Mammary epithelial cell (primary cell): ENCODE data around the gene CLSTN3.

Experiments
- CTCF ChIP-seq, 2 donors: IDR thresholded peaks in 1 of 2; conservative IDR thresholded peaks in 1 of 2; 2 replicates each; pipeline ENCODE4 v1.5.1; 2011 to 2012; ENCODE audit warnings: inconsistent platforms in 2 of 2, low read length in 2 of 2, mild to moderate bottlenecking in 2 of 2, control low read depth in 1 of 2, low read depth in 1 of 2; ENCODE audit not compliant: insufficient read depth in 1 of 2; ENCODE audit errors: extremely low read depth in 1 of 2
- EZH2 ChIP-seq: IDR thresholded peaks from 2 replicates; pipeline ENCODE4 v1.6.1; 2012; ENCODE audit warnings: low read length, inconsistent platforms, borderline replicate concordance

GRCh38 chr12:7136676-7137075 lies 6.5 kb downstream of the CLSTN3 start:
- no peak for TF ChIP-seq CTCF (conservative IDR thresholded peaks at IDR 0.05 in 1 of 2, IDR thresholded peaks at IDR 0.05 in 1 of 2; ENCODE audit: extremely low read depth in 1 of 2, insufficient read depth in 1 of 2, low read depth in 1 of 2, low read length in 2 of 2)
- TF ChIP-seq EZH2 = no peak
